ENCODE data around the gene PDXK.

Gene PDXK

GRCh38 chr21:43764576-43765495 is 45.9 kb downstream of the PDXK start:
- DNase-seq: no peak

- no peak for DNase-seq
Observed at GRCh38 chr21:43766734-43767497, 48.0 kb downstream of the PDXK start.

GRCh38 chr21:43767498-43767983 is 48.6 kb downstream of the PDXK start:
- no peak for DNase-seq

- DNase-seq: peak in 1 of 2 experiments; percentile 3
Observed at GRCh38 chr21:43767984-43768867, 49.3 kb downstream of the PDXK start.

GRCh38 chr21:43768868-43769167 is 49.9 kb downstream of the PDXK start:
- DNase-seq: no peak

- no peak for DNase-seq
Observed at GRCh38 chr21:43769325-43769958, 50.5 kb downstream of the PDXK start.

GRCh38 chr21:43770066-43770655 is 51.2 kb downstream of the PDXK start:
- no peak for DNase-seq

GRCh38 chr21:43771199-43771675 is 52.3 kb downstream of the PDXK start:
- DNase-seq: no peak

- no peak for DNase-seq
Observed at GRCh38 chr21:43771698-43772424, 52.9 kb downstream of the PDXK start.

GRCh38 chr21:43772425-43772821 is 53.5 kb downstream of the PDXK start:
- no peak for DNase-seq

GRCh38 chr21:43774163-43774562 is 55.2 kb downstream of the PDXK start:
- DNase-seq: no peak

- DNase-seq: no peak
Observed at GRCh38 chr21:43775190-43775589, 56.3 kb downstream of the PDXK start.

GRCh38 chr21:43775795-43776430 is 57.0 kb downstream of the PDXK start, which contains the start of gene CSTB:
Gene CSTB, minus strand, starts transcription at chr21:43776308. Its CDS starts 39 bp downstream, at chr21:43776269.
- peak; percentile 31 to 63 for DNase-seq

GRCh38 chr21:43777953-43778352 is 59.0 kb downstream of the PDXK start:
- no peak for DNase-seq

GRCh38 chr21:43778469-43779335 is 59.8 kb downstream of the PDXK start:
- DNase-seq: no peak

- no peak for DNase-seq
Observed at GRCh38 chr21:43779660-43780059, 60.7 kb downstream of the PDXK start.

GRCh38 chr21:43781846-43782245 is 62.9 kb downstream of the PDXK start:
- DNase-seq: no peak

- DNase-seq: no peak
Observed at GRCh38 chr21:43782431-43783097, 63.6 kb downstream of the PDXK start.
